KMS-11 (cell line): ENCODE measurements around the gene HOATZ.

Experiments used
- H2AFZ ChIP-seq: fragments of 200-600 bp; sonication (generic); 2 replicates; pipeline ENCODE4 v1.6.1; 2016; ENCODE audit warnings: antibody characterized with exemption, mixed run types, low read depth
- H3K27ac ChIP-seq: fragments of 200-600 bp; sonication (generic); 2 replicates; pipeline ENCODE4 v1.6.1; 2016; ENCODE audit warnings: mild to moderate bottlenecking, mixed run types
- H3K27me3 ChIP-seq: fragments of 200-600 bp; sonication (generic); 2 replicates; pipeline ENCODE4 v1.6.1; 2017; ENCODE audit warnings: mild to moderate bottlenecking, low read depth, mixed run types, moderate library complexity; ENCODE audit not compliant: insufficient read depth
- H3K36me3 ChIP-seq: fragments of 200-600 bp; sonication (generic); 2 replicates; pipeline ENCODE4 v1.6.1; 2017; ENCODE audit warnings: mild to moderate bottlenecking, mixed run types; ENCODE audit not compliant: insufficient read depth
- H3K4me1 ChIP-seq: fragments of 200-600 bp; sonication (generic); 2 replicates; pipeline ENCODE4 v1.6.1; 2016; ENCODE audit warnings: mild to moderate bottlenecking, low read depth, mixed run types; ENCODE audit not compliant: poor library complexity, severe bottlenecking
- H3K4me2 ChIP-seq: fragments of 200-600 bp; sonication (generic); 2 replicates; pipeline ENCODE4 v1.7.0; 2016; ENCODE audit warnings: mild to moderate bottlenecking, mixed run types
- H3K4me3 ChIP-seq: fragments of 200-600 bp; sonication (generic); IDR thresholded peaks from 2 replicates; pipeline ENCODE4 v1.6.1; 2017; ENCODE audit warnings: low read depth, low read length, mixed read lengths; ENCODE audit not compliant: insufficient read depth
- H3K79me2 ChIP-seq: fragments of 200-600 bp; sonication (generic); 2 replicates; pipeline ENCODE4 v1.6.1; 2016; ENCODE audit warnings: low read depth, mixed run types; ENCODE audit not compliant: insufficient read depth
- H3K9ac ChIP-seq: fragments of 200-600 bp; sonication (generic); 2 replicates; pipeline ENCODE4 v1.6.1; 2016; ENCODE audit warnings: mild to moderate bottlenecking, mixed run types
- H4K20me1 ChIP-seq: fragments of 200-600 bp; sonication (generic); 2 replicates; pipeline ENCODE4 v1.6.1; 2016; ENCODE audit warnings: mild to moderate bottlenecking, mixed run types; ENCODE audit not compliant: insufficient read depth
- TF ChIP-seq, protein P1 (sequence below): fragments of 200-600 bp; sonication (generic); conservative IDR thresholded peaks from 2 replicates; pipeline ENCODE4 v1.6.1; 2017; ENCODE audit warnings: low read depth, mild to moderate bottlenecking, antibody characterized with exemption, low read length, moderate library complexity, mixed read lengths

The HOATZ gene

DNA sequence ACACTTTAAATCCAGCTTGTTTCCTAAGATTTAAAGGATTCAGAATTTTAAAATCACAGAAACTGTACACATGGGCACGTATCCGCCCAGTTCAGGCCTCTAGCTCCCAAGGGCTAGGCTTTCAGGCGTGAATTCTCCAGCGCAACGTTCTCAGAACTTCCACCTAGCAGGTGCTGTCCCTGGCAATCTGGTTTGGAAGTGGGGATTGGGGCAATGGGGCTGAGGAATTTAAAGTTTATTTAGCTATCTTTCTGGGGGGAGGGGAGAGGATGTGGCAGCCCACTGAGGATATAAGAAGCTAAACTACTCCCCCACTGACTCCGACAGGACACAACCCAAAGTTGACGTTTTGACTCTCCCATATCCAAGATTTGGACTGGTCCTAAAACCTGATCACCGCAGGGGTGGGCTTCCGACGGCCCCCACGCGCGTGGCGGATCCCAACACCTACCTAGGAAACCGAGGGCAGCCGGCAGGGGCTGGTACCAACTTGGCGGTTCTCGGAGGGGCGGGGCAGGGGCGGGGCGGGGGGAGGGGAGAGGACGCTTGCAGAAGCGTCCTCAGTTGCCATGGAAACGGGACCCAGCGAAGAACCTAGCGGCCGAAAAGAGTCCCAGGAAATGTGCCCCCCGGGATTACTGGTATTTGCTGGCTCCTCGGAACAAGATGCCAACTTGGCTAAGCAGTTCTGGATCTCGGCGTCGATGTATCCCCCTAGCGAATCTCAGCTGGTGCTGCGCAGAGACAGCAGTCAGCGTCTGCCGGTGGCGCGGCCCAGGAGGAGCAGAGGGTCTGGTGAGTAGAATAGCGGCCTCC lies at the start of gene HOATZ:
TSS of gene HOATZ (plus strand) at position 563 of the 816 bp plus-strand sequence. CDS start at position 570, 7 bp downstream.
- H3K4me2 ChIP-seq: no peak within 1 kb of the TSS
- TF ChIP-seq, protein P1, sequence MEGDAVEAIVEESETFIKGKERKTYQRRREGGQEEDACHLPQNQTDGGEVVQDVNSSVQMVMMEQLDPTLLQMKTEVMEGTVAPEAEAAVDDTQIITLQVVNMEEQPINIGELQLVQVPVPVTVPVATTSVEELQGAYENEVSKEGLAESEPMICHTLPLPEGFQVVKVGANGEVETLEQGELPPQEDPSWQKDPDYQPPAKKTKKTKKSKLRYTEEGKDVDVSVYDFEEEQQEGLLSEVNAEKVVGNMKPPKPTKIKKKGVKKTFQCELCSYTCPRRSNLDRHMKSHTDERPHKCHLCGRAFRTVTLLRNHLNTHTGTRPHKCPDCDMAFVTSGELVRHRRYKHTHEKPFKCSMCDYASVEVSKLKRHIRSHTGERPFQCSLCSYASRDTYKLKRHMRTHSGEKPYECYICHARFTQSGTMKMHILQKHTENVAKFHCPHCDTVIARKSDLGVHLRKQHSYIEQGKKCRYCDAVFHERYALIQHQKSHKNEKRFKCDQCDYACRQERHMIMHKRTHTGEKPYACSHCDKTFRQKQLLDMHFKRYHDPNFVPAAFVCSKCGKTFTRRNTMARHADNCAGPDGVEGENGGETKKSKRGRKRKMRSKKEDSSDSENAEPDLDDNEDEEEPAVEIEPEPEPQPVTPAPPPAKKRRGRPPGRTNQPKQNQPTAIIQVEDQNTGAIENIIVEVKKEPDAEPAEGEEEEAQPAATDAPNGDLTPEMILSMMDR: no peak
- no peaks in the 10 kb centered on the region for H3K79me2 ChIP-seq
- H3K27me3 ChIP-seq: no peaks in the 10 kb centered on the region
- H3K27ac ChIP-seq: no peak within 1 kb of the TSS
- H2AFZ ChIP-seq: no peak within 1 kb of the TSS
- no peaks in the 10 kb centered on the region for H3K4me1 ChIP-seq
- H3K9ac ChIP-seq: no peak within 1 kb of the TSS
- no peaks in the 10 kb centered on the region for H4K20me1 ChIP-seq
- H3K36me3 ChIP-seq: no peaks in the 10 kb centered on the region
- H3K4me3 ChIP-seq: no peak within 1 kb of the TSS

DNA sequence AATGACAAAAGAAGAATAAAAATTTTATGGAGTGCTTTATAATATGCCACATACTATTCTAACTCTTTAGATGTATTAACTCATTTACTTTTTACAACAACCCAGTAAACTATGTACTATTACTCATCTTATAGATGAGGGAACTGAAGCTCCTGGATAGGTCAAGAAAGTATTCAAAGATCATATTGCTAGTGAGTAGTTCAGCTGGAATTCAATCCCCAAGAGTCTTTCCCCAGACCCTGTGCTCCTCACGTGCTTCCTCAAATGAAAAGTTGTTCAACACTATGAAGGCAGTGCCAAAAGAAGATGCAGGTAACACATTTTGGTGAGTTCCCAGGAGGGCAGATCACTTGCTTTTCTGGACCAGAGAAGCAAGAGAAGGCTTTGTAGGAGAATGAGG lies 49.2 kb upstream of the HOATZ start:
- Histone ChIP-seq H3K27ac (no peak overlapping the region), H3K9ac (no peak overlapping the region), H4K20me1 (no peaks in the 10 kb centered on the region), H3K27me3 (no peaks in the 10 kb centered on the region), H3K36me3 (no peaks in the 10 kb centered on the region), H3K4me2 (no peak overlapping the region), H2AFZ (no peak overlapping the region), H3K79me2 (no peaks in the 10 kb centered on the region), H3K4me1 (no peaks in the 10 kb centered on the region), H3K4me3 (no peak overlapping the region)
- TF ChIP-seq, protein P1: no peak

DNA sequence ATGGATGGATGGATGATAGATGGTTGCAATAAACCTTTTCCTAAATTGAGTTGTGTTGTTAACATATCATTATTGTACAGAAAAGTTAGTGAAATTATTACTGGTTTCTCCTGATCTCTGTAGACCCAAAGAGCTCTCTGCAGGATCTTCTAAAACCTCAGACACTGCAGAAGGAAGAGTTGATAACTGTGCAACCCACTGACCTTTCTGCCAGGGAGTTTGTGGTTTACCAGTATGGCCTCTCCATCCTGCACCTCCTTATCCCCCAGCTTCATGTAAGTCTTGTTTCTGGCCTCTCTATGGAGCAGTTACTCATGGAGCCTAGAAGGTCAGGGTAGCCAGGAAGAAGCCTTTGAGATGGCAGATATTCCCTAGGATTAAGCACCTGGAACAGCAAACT lies 48.0 kb upstream of the HOATZ start:
- TF ChIP-seq, protein P1: no peak
- H3K9ac ChIP-seq: no peak overlapping the region

DNA sequence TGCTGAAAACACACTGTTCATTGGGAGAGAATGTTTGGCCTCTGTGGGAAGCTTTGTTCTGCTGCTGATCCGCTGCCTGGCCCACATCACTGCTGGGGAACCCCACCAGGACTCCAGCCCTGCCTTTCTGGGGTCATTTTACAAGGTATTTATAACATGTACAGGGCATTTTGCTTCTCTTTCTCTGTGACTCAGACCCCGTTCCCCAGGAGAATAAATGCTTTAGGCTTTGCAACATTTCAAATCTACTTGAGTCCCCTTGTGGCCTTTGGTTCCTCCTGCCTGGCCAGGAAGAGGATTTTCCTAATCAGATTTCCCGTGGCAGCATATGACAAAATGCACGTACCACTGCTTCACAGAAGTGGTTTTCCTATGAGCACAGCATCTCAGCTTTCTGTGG lies 45.4 kb upstream of the HOATZ start:
- TF ChIP-seq, protein P1: no peak
- H2AFZ ChIP-seq: no peak overlapping the region

More for the DNA sequence above, 48.0 kb upstream of the HOATZ start:
- Histone ChIP-seq H3K27me3 (no peaks in the 10 kb centered on the region), H3K4me1 (no peaks in the 10 kb centered on the region), H2AFZ (no peak overlapping the region), H3K79me2 (no peaks in the 10 kb centered on the region), H4K20me1 (no peaks in the 10 kb centered on the region), H3K4me2 (no peak overlapping the region), H3K27ac (no peak overlapping the region), H3K4me3 (no peak overlapping the region), H3K36me3 (no peaks in the 10 kb centered on the region)

More for the DNA sequence above, 45.4 kb upstream of the HOATZ start:
- Histone ChIP-seq H3K4me1 (no peaks in the 10 kb centered on the region), H3K79me2 (no peaks in the 10 kb centered on the region), H4K20me1 (no peaks in the 10 kb centered on the region), H3K4me3 (no peak overlapping the region), H3K4me2 (no peak overlapping the region), H3K36me3 (no peaks in the 10 kb centered on the region), H3K27me3 (no peaks in the 10 kb centered on the region), H3K9ac (no peak overlapping the region), H3K27ac (no peak overlapping the region)
